ENCODE measurements around the gene ASCL1. TPM values are rescaled to one million over a fixed set of nuclear protein-coding genes. Genes with fewer than 3 reads are reported as not detected.

Gene ASCL1
- total RNA-seq, 3 donors from 2014 or later: 0.16 TPM; not detected in 2

DNA sequence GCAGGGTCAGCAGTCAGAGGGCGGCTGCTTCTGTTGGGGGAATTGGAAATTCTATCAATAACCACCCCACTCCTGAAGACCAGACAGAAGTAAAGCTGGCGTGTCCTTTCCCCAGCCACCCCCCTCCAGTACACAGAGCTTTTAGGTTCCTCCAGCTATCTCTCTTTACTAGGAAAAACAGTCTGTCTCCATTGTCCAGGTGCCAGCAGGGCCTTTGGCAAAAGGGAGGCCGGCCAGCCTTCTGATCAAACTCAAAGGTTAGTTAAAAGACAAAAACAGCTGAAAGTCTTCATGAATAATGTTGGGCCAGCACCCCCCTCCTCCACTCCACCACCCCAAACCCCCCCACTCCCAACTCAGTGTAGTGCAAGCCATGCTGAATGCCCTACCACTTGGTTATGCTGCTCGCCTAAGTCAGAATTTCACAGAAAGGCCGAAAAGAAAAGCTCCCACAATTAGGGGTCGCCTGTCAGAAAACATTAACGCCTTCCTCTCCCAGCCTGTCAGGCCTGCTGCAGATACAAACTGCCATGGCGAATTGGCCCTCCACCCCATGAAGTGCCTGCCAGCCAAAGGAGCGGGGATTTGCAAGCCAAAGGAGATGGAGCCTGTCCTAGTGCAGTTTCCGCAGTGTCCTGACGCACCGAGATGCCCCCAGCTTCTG is 8.9 kb downstream of the ASCL1 start:
- Histone ChIP-seq H3K9me3 (no peaks in the 10 kb centered on the region), H3K4me3 (no peak overlapping the region), H3K36me3 (ENCODE audit: low read depth) (no peaks in the 10 kb centered on the region), H3K4me1 (ENCODE audit: low read depth) (no peaks in the 10 kb centered on the region)
- intact Hi-C loops (cut with DNase I, micrococcal nuclease): no loop called here
- TF ChIP-seq, protein P1, sequence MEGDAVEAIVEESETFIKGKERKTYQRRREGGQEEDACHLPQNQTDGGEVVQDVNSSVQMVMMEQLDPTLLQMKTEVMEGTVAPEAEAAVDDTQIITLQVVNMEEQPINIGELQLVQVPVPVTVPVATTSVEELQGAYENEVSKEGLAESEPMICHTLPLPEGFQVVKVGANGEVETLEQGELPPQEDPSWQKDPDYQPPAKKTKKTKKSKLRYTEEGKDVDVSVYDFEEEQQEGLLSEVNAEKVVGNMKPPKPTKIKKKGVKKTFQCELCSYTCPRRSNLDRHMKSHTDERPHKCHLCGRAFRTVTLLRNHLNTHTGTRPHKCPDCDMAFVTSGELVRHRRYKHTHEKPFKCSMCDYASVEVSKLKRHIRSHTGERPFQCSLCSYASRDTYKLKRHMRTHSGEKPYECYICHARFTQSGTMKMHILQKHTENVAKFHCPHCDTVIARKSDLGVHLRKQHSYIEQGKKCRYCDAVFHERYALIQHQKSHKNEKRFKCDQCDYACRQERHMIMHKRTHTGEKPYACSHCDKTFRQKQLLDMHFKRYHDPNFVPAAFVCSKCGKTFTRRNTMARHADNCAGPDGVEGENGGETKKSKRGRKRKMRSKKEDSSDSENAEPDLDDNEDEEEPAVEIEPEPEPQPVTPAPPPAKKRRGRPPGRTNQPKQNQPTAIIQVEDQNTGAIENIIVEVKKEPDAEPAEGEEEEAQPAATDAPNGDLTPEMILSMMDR (IDR thresholded peaks at IDR 0.05): no peak
- no peak for ATAC-seq
- no peak for DNase-seq

DNA sequence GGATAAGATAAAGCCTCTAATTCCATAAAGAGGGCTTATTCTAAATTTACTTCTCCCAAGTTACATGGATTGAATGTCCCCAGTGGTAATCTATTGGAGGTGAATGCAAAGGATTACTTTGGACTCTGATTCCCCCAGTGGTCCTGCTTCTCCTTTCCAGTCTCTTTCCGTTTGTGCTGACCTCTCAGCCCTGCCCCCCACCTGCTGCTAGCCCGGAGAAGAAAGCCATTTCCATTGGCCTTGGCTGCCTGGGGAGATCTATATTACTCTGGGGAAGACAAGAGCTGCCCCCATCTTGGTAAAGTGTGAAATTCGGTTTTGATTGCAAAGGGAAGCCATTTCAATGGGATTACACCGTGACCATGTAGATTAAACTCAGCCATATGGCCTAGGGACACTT is 13.3 kb downstream of the ASCL1 start:
- DNase-seq: no peak
- TF ChIP-seq, protein P1 (IDR thresholded peaks at IDR 0.05): no peak
- no peak overlapping the region for H3K4me3 ChIP-seq
- no peaks in the 10 kb centered on the region for H3K4me1 ChIP-seq (ENCODE audit: low read depth)
- no peaks in the 10 kb centered on the region for H3K9me3 ChIP-seq
- intact Hi-C loops (cut with DNase I, micrococcal nuclease): no loop called here
- no peaks in the 10 kb centered on the region for H3K36me3 ChIP-seq (ENCODE audit: low read depth)
- ATAC-seq: no peak

DNA sequence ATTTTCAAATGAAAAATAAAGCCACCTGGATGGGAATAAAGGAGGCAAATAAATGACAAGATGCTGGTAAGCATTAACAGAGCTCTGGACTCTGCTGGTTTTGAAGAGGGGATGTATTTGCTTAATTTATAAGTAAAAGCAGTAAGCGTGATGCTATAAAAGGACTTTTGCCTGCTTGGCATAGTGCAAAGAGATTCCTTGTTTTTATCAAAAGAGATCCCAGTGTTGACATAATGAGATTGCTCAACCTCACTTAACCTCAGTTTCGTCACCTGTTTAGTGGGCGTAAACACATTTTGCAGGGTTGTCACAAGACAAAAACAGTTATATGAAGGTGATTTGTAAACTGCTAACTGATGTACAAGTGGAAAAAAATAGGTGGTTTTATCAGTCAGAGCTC is 13.8 kb downstream of the ASCL1 start:
- no peak for ATAC-seq
- intact Hi-C loops (cut with DNase I, micrococcal nuclease): no loop called here
- no peaks in the 10 kb centered on the region for H3K9me3 ChIP-seq
- H3K36me3 ChIP-seq (ENCODE audit: low read depth): no peaks in the 10 kb centered on the region
- H3K4me1 ChIP-seq (ENCODE audit: low read depth): no peaks in the 10 kb centered on the region
- H3K4me3 ChIP-seq: no peak overlapping the region
- TF ChIP-seq, protein P1 (IDR thresholded peaks at IDR 0.05): no peak
- no peak for DNase-seq

DNA sequence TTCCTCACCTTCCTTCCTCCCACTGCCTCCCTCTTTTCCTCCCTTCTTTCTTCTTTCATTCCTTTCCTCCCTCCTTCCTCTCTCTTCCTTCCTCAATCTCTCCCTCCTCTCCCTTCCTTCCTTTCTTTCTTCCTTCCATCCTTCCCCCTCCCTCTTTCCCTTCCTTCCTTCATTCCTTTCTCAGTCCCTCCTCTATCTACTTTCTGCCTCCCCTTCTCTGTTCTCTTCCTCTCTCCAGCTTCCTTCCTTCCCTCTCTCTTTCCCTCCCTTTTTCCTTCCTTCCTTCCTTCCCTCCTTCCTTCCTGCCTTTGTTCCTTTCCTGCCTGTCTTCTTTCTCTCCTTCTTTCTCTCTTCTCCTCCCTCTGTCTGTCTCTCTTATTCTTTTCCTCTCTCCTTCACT is 16.1 kb downstream of the ASCL1 start:
- TF ChIP-seq, protein P1 (IDR thresholded peaks at IDR 0.05): no peak
- Histone ChIP-seq H3K9me3 (no peaks in the 10 kb centered on the region), H3K4me3 (no peak overlapping the region), H3K4me1 (ENCODE audit: low read depth) (no peaks in the 10 kb centered on the region), H3K36me3 (ENCODE audit: low read depth) (no peaks in the 10 kb centered on the region)
- no peak for DNase-seq
- no peak for ATAC-seq
- intact Hi-C loops (cut with DNase I, micrococcal nuclease): no loop called here

DNA sequence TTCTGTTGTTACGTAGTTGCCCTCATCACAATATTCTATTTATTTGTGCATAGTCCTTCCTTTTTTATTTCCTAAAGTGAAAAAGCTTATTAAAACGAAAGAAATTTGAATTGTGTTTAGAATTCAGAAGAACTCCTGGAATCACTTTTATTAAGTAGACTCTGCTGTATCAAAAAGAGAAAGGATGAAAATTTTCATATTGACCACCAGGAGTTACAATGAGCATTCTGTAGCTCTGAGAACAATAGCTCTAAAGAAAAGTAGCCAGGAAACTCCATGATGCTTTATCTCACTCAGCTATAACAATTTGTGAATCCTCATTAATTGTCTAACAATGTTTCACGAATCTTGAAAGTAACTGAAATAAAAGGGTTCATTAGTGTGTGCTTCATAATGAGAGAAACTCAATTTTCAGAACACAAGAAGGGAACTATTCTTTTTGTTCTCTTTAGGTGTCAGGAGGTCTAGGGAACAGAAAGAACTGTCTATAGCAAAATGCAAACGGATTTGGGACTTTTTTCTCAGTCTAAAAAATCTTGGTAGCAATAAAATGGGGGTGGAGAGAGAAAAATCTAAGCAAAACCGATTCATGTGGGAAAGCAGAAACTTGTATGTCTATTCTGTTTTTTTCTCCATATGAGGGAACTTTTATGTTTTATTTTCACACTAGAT is 19.3 kb downstream of the ASCL1 start:
- Histone ChIP-seq H3K9me3 (no peaks in the 10 kb centered on the region), H3K4me3 (no peak overlapping the region), H3K4me1 (ENCODE audit: low read depth) (no peaks in the 10 kb centered on the region), H3K36me3 (ENCODE audit: low read depth) (no peaks in the 10 kb centered on the region)
- intact Hi-C loops (cut with DNase I, micrococcal nuclease): no loop called here
- TF ChIP-seq, protein P1 (IDR thresholded peaks at IDR 0.05): no peak
- DNase-seq (no peak), ATAC-seq (no peak)
